Endodermal cell (in vitro differentiated cells): ENCODE results near the gene ADORA1. TPM values are rescaled to one million over a fixed set of nuclear protein-coding genes. Genes with fewer than 3 reads are reported as not detected.

Experiments
- DNase-seq: peaks from one replicate; pipeline ENCODE4 v3.0.0-alpha.2; 2017
- H3K27ac ChIP-seq: 2 replicates; pipeline ENCODE4 v1.5.1; 2013; ENCODE audit warnings: mild to moderate bottlenecking, low read depth, low read length, moderate library complexity
- H3K27me3 ChIP-seq: 2 replicates; pipeline ENCODE4 v1.6.1; 2013; ENCODE audit warnings: mild to moderate bottlenecking, low read length, moderate library complexity; ENCODE audit not compliant: insufficient read depth, control insufficient read depth, poor library complexity, severe bottlenecking
- H3K36me3 ChIP-seq: 2 replicates; pipeline ENCODE4 v1.7.0; 2013; ENCODE audit warnings: mild to moderate bottlenecking, low read length, moderate library complexity; ENCODE audit not compliant: control insufficient read depth, insufficient read depth
- H3K4me1 ChIP-seq: one replicate; pipeline ENCODE4 v1.7.0; 2013; ENCODE audit warnings: low read length; ENCODE audit not compliant: control insufficient read depth, insufficient read depth
- H3K4me3 ChIP-seq: 2 replicates; pipeline ENCODE4 v1.5.1; 2013; ENCODE audit warnings: mild to moderate bottlenecking, low read length, moderate library complexity
- H3K9ac ChIP-seq: 2 replicates; pipeline ENCODE4 v1.6.1; 2013; ENCODE audit warnings: mild to moderate bottlenecking, low read length, moderate library complexity; ENCODE audit not compliant: poor library complexity, severe bottlenecking; ENCODE audit errors: extremely low read depth
- H3K9me3 ChIP-seq: 2 replicates; pipeline ENCODE4 v1.6.1; 2013; ENCODE audit warnings: mild to moderate bottlenecking, low read length, moderate library complexity; ENCODE audit not compliant: control insufficient read depth
- H3K27ac Mint-ChIP-seq: 2 replicates; pipeline ENCODE4 v1.8.0; 2020; ENCODE audit warnings: mixed read lengths
- H3K27me3 Mint-ChIP-seq: 2 replicates; pipeline ENCODE4 v1.8.0; 2021; ENCODE audit warnings: mild to moderate bottlenecking, mixed read lengths; ENCODE audit not compliant: insufficient read depth
- H3K36me3 Mint-ChIP-seq: 2 replicates; pipeline ENCODE4 v1.8.0; 2020; ENCODE audit warnings: low read depth, mixed read lengths
- H3K4me1 Mint-ChIP-seq: 2 replicates; pipeline ENCODE4 v1.8.0; 2020; ENCODE audit warnings: mixed read lengths
- H3K4me3 Mint-ChIP-seq: 2 replicates; pipeline ENCODE4 v1.8.0; 2020; ENCODE audit warnings: mild to moderate bottlenecking, moderate library complexity, mixed read lengths
- H3K9me3 Mint-ChIP-seq: 2 replicates; pipeline ENCODE4 v1.8.0; 2020; ENCODE audit warnings: mild to moderate bottlenecking, mixed read lengths
- CTCF ChIP-seq: fragments of 200-600 bp; sonication (generic); conservative IDR thresholded peaks from 2 replicates; pipeline ENCODE4 v1.5.0; 2021; ENCODE audit warnings: antibody characterized with exemption, mild to moderate bottlenecking
- WGBS, 2 experiments: methylation state at CpG; one replicate each; pipeline versions ENCODE4 v1.1.5 to v1.1.7; 2013; ENCODE audit warnings: missing lambda C conversion rate in 2 of 2, mixed read lengths in 1 of 2; ENCODE audit not compliant: insufficient coverage in 1 of 2, insufficient read length in 1 of 2; 5-methylcytosine and 5-hydroxymethylcytosine counted together
- total RNA-seq, 2 donors: library from RNA; stranded (reverse); fragmentation: NEBNext Ultra II Directional in 1 of 2; extraction: Animal tissue kit (Norgen Biotek cat#: 25700) in 1 of 2; gene quantifications; 2 replicates in 1 of 2; 3 replicates in 1 of 2; pipeline ENCODE4 v1.2.1, GENCODE V29; 2021

Gene ADORA1
- total RNA-seq, 2 donors from 2014 or later = 2.0 to 2.1 TPM

- Histone ChIP-seq H3K27ac (no peak overlapping the region), H3K4me3 (no peak overlapping the region), H3K9ac (no peak overlapping the region), H3K4me1 (peaks cover 2% of the 10 kb centered on the region), H3K9me3 (no peaks in the 10 kb centered on the region), H3K27me3 (no peaks in the 10 kb centered on the region), H3K36me3 (no peaks in the 10 kb centered on the region)
- 94 to 96% methylated on average over 4 to 9 of the region's 9 CpGs for WGBS, 2 experiments
- no peak for TF ChIP-seq CTCF
- no peak for DNase-seq
- H3K36me3 Mint-ChIP-seq = peaks cover 5% of the 10 kb centered on the region
- H3K27ac Mint-ChIP-seq = no peak overlapping the region
- H3K9me3 Mint-ChIP-seq = no peaks in the 10 kb centered on the region
- H3K4me1 Mint-ChIP-seq = peaks cover 9% of the 10 kb centered on the region
- no peak overlapping the region for H3K4me3 Mint-ChIP-seq
- H3K27me3 Mint-ChIP-seq = peaks cover 4% of the 10 kb centered on the region
These were observed 41.5 kb downstream of the ADORA1 start for GRCh38 chr1:203168991-203169390.

GRCh38 chr1:203169770-203170520 lies 42.4 kb downstream of the ADORA1 start:
- H3K27ac Mint-ChIP-seq = no peak overlapping the region
- Histone ChIP-seq H3K36me3 (no peaks in the 10 kb centered on the region), H3K9me3 (no peaks in the 10 kb centered on the region), H3K4me3 (no peak overlapping the region), H3K9ac (no peak overlapping the region), H3K27me3 (no peaks in the 10 kb centered on the region), H3K4me1 (peaks cover 2% of the 10 kb centered on the region), H3K27ac (no peak overlapping the region)
- peaks cover 4% of the 10 kb centered on the region for H3K27me3 Mint-ChIP-seq
- no peak overlapping the region for H3K4me3 Mint-ChIP-seq
- DNase-seq = no peak
- H3K36me3 Mint-ChIP-seq = peaks cover 5% of the 10 kb centered on the region
- H3K4me1 Mint-ChIP-seq = peaks cover 9% of the 10 kb centered on the region
- no peak for TF ChIP-seq CTCF
- no peaks in the 10 kb centered on the region for H3K9me3 Mint-ChIP-seq
- WGBS, 2 experiments = 95% methylated on average over 11 to 21 of the region's 21 CpGs

GRCh38 chr1:203170625-203171330 lies 43.3 kb downstream of the ADORA1 start:
- Mint-ChIP-seq H3K9me3 (no peaks in the 10 kb centered on the region), H3K36me3 (no peaks in the 10 kb centered on the region), H3K27ac (no peak overlapping the region), H3K4me1 (peaks cover 9% of the 10 kb centered on the region), H3K4me3 (no peak overlapping the region), H3K27me3 (peaks cover under 1% of the 10 kb centered on the region)
- Histone ChIP-seq H3K4me3 (no peak overlapping the region), H3K27me3 (no peaks in the 10 kb centered on the region), H3K9ac (no peak overlapping the region), H3K4me1 (peaks cover 2% of the 10 kb centered on the region), H3K9me3 (no peaks in the 10 kb centered on the region), H3K27ac (no peak overlapping the region), H3K36me3 (no peaks in the 10 kb centered on the region)
- no peak for TF ChIP-seq CTCF
- WGBS, 2 experiments = 90 to 91% methylated on average over 8 of the region's 8 CpGs
- no peak for DNase-seq
